Liver (tissue), 9 donors: Measurements from ENCODE around the gene EVX1. TPM values are rescaled to one million over a fixed set of nuclear protein-coding genes. Genes with fewer than 3 reads are reported as not detected.

Experiments
- DNase-seq: peaks from one replicate; pipeline ENCODE4 v3.0.0-alpha.2; 2017; ENCODE audit warnings: low spot score
- H3K27ac ChIP-seq, 2 donors: one replicate each; pipeline ENCODE4 v1.7.0; 2013; ENCODE audit warnings: inconsistent platforms in 2 of 2, low read length in 2 of 2, control low read depth in 1 of 2, low read depth in 1 of 2, mild to moderate bottlenecking in 1 of 2
- H3K27me3 ChIP-seq, 4 donors: one replicate each; pipeline versions ENCODE4 v1.6.1 to v1.7.0; 2013; ENCODE audit warnings: low read length in 3 of 4, inconsistent platforms in 1 of 4, mild to moderate bottlenecking in 1 of 4, moderate library complexity in 1 of 4; ENCODE audit not compliant: control insufficient read depth in 4 of 4, insufficient read depth in 4 of 4
- H3K36me3 ChIP-seq, 4 donors: one replicate each; pipeline versions ENCODE4 v1.6.1 to v1.7.0; 2013; ENCODE audit warnings: low read length in 3 of 4, mild to moderate bottlenecking in 3 of 4, low read depth in 1 of 4, moderate library complexity in 1 of 4; ENCODE audit not compliant: control insufficient read depth in 4 of 4, insufficient read depth in 3 of 4
- H3K4me1 ChIP-seq, 4 donors: one replicate each; pipeline versions ENCODE4 v1.6.1 to v1.7.0; 2013; ENCODE audit warnings: low read length in 3 of 4, mild to moderate bottlenecking in 3 of 4, moderate library complexity in 1 of 4; ENCODE audit not compliant: control insufficient read depth in 4 of 4, insufficient read depth in 4 of 4
- H3K4me3 ChIP-seq, 3 donors: one replicate each; pipeline versions ENCODE4 v1.6.1 to v1.7.0; 2013; ENCODE audit warnings: low read length in 3 of 3, control low read depth in 1 of 3, low read depth in 1 of 3, mild to moderate bottlenecking in 1 of 3
- H3K9ac ChIP-seq, 2 donors: one replicate each; pipeline ENCODE4 v1.7.0; 2013; ENCODE audit warnings: low read length in 2 of 2, mild to moderate bottlenecking in 2 of 2, moderate library complexity in 2 of 2, control low read depth in 1 of 2, low read depth in 1 of 2
- H3K9me3 ChIP-seq, 4 donors: one replicate each; pipeline versions ENCODE4 v1.6.1 to v1.7.0; 2013; ENCODE audit warnings: low read length in 3 of 4; ENCODE audit not compliant: control insufficient read depth in 4 of 4
- ATF3 ChIP-seq: IDR thresholded peaks from 2 replicates; pipeline ENCODE4 v1.6.1; 2016; ENCODE audit warnings: antibody characterized with exemption
- CTCF ChIP-seq: fragments of 150-350 bp; IDR thresholded peaks from 2 replicates; pipeline ENCODE4 v1.5.1; 2017; ENCODE audit warnings: improper control_type of control experiment, low read depth, low read length; ENCODE audit not compliant: missing input control
- EGR1 ChIP-seq, 2 donors: IDR thresholded peaks; 2 replicates each; pipeline ENCODE4 v1.6.1; 2016 to 2018; ENCODE audit warnings: antibody characterized with exemption in 2 of 2, low read depth in 2 of 2
- FOXA1 ChIP-seq: IDR thresholded peaks from 2 replicates; pipeline ENCODE4 v1.6.1; 2016; ENCODE audit warnings: antibody characterized with exemption
- FOXA2 ChIP-seq: IDR thresholded peaks from 2 replicates; pipeline ENCODE4 v1.6.1; 2016; ENCODE audit warnings: antibody characterized with exemption
- GABPA ChIP-seq, 2 donors: IDR thresholded peaks in 1 of 2; conservative IDR thresholded peaks in 1 of 2; 2 replicates each; pipeline ENCODE4 v1.6.1; 2016; ENCODE audit warnings: antibody characterized with exemption in 2 of 2, mild to moderate bottlenecking in 1 of 2, moderate library complexity in 1 of 2
- HNF4A ChIP-seq, 2 donors: conservative IDR thresholded peaks; 2 replicates each; pipeline ENCODE4 v1.6.1; 2016; ENCODE audit warnings: antibody characterized with exemption in 2 of 2, mild to moderate bottlenecking in 2 of 2
- HNF4G ChIP-seq: IDR thresholded peaks from 2 replicates; pipeline ENCODE4 v1.6.1; 2016; ENCODE audit warnings: antibody characterized with exemption
- JUND ChIP-seq, 2 donors: IDR thresholded peaks; 2 replicates each; pipeline ENCODE4 v1.6.1; 2016; ENCODE audit warnings: antibody characterized with exemption in 2 of 2
- MAX ChIP-seq: IDR thresholded peaks from 2 replicates; pipeline ENCODE4 v1.6.1; 2016; ENCODE audit warnings: antibody characterized with exemption
- NR2F2 ChIP-seq: IDR thresholded peaks from 2 replicates; pipeline ENCODE4 v1.6.1; 2016; ENCODE audit warnings: antibody characterized with exemption
- RAD21 ChIP-seq, 2 donors: IDR thresholded peaks; 2 replicates each; pipeline ENCODE4 v1.6.1; 2016; ENCODE audit warnings: antibody characterized with exemption in 2 of 2, mild to moderate bottlenecking in 2 of 2
- REST ChIP-seq: IDR thresholded peaks from 2 replicates; pipeline ENCODE4 v1.6.1; 2016; ENCODE audit warnings: antibody characterized with exemption, mild to moderate bottlenecking
- RXRA ChIP-seq, 2 donors: IDR thresholded peaks; 2 replicates each; pipeline ENCODE4 v1.6.1; 2017 to 2018; ENCODE audit warnings: antibody characterized with exemption in 2 of 2, mild to moderate bottlenecking in 1 of 2
- SP1 ChIP-seq: IDR thresholded peaks from 2 replicates; pipeline ENCODE4 v1.6.1; 2018; ENCODE audit warnings: antibody characterized with exemption, mild to moderate bottlenecking
- TAF1 ChIP-seq: conservative IDR thresholded peaks from 2 replicates; pipeline ENCODE4 v1.6.1; 2016; ENCODE audit warnings: antibody characterized with exemption, mild to moderate bottlenecking
- YY1 ChIP-seq: IDR thresholded peaks from 2 replicates; pipeline ENCODE4 v1.6.1; 2016; ENCODE audit warnings: antibody characterized with exemption, mild to moderate bottlenecking
- ZBTB33 ChIP-seq: IDR thresholded peaks from 2 replicates; pipeline ENCODE4 v1.6.1; 2016; ENCODE audit warnings: antibody characterized with exemption
- WGBS: extraction: QIAGEN DNeasy Blood & Tissue Kit; methylation state at CpG from one replicate; pipeline ENCODE4 v1.1.7; 2013; 5-methylcytosine and 5-hydroxymethylcytosine counted together
- polyA plus RNA-seq, 2 donors: library from polyadenylated mRNA; stranded (reverse) in 1 of 2; unstranded in 1 of 2; fragments of 200-250 nt in 1 of 2; fragments of >200 nt in 1 of 2; fragmentation: Nextera tagmentation in 1 of 2; extraction: Ambion mirVana in 1 of 2; gene quantifications; one replicate each; pipeline versions ENCODE4 v1.2.1 to v1.2.3, GENCODE V29; 2013 to 2015
- total RNA-seq, 2 donors: library from RNA; depleted of rRNA; stranded (reverse); fragments of >200 nt; gene quantifications; one replicate each; pipeline ENCODE4 v1.2.3, GENCODE V29; 2014
- donor health status: healthy.
- donor health status: healthy.
- donor health status: healthy.
- donor health status: healthy.
- donor health status: healthy.

EVX1 gene
- total and polyA plus RNA-seq, 4 donors, result not detected

- H3K4me3 ChIP-seq, result no peak overlapping the region
- H3K36me3 ChIP-seq, result no peaks in the 10 kb centered on the region
- no peak overlapping the region for H3K27ac ChIP-seq
- no peak for TF ChIP-seq EGR1 (IDR thresholded peaks at IDR 0.05; ENCODE audit: low read depth in 2 of 2)
- TF ChIP-seq FOXA2, result no peak
- no peak for TF ChIP-seq GABPA (IDR thresholded peaks at IDR 0.05 in 1 of 2, conservative IDR thresholded peaks at IDR 0.05 in 1 of 2)
- no peak for TF ChIP-seq FOXA1
- no peak for TF ChIP-seq ATF3
- TF ChIP-seq ZBTB33, result no peak
- no peak for TF ChIP-seq REST
- TF ChIP-seq SP1, result no peak
- no peak for TF ChIP-seq YY1
- TF ChIP-seq TAF1, result no peak
- no peak for TF ChIP-seq HNF4A (conservative IDR thresholded peaks at IDR 0.05)
- TF ChIP-seq JUND (IDR thresholded peaks at IDR 0.05), result no peak
- TF ChIP-seq CTCF, result no peak
- TF ChIP-seq MAX, result no peak
- TF ChIP-seq RAD21 (IDR thresholded peaks at IDR 0.05), result no peak
- no peak for TF ChIP-seq HNF4G
- TF ChIP-seq NR2F2, result no peak
- no peak for TF ChIP-seq RXRA (IDR thresholded peaks at IDR 0.05)
- no peak overlapping the region for H3K9ac ChIP-seq
- DNase-seq, result no peak
- no peaks in the 10 kb centered on the region for H3K9me3 ChIP-seq
- H3K4me1 ChIP-seq, result peaks cover 5 to 27% (median 17%) of the 10 kb centered on the region in 4 donors
- 7% methylated on average over 43 of the region's 43 CpGs for WGBS
- H3K27me3 ChIP-seq, result peaks cover 8 to 40% (median 25%) of the 10 kb centered on the region in 4 donors
These were observed 950 bp downstream of the EVX1 start for GRCh38 chr7:27243340-27244163.
